HepG2 (cell line): Measurements from ENCODE around the gene ZNF367. TPM values are rescaled to one million over a fixed set of nuclear protein-coding genes. Genes with fewer than 3 reads are reported as not detected.

Experiments
- DNMT3B ChIP-seq: conservative IDR thresholded peaks from 2 replicates; pipeline ENCODE4 v1.6.1; 2016; ENCODE audit warnings: missing biosample characterization, control low read depth
- ETS1 ChIP-seq: sonication (generic); formaldehyde crosslinking; IDR thresholded peaks from 2 replicates; pipeline ENCODE4 v1.4.0; 2020; ENCODE audit warnings: missing genetic modification reagents
- FUBP1 ChIP-seq: sonication (generic); formaldehyde crosslinking; IDR thresholded peaks from 2 replicates; pipeline ENCODE4 v1.5.1; 2020; ENCODE audit warnings: missing genetic modification reagents, mild to moderate bottlenecking, borderline replicate concordance
- MTERF4 ChIP-seq: sonication (generic); formaldehyde crosslinking; IDR thresholded peaks from 2 replicates; pipeline ENCODE4 v1.8.0; 2023; ENCODE audit warnings: mild to moderate bottlenecking, missing genetic modification reagents
- RARG ChIP-seq: sonication (generic); formaldehyde crosslinking; IDR thresholded peaks from 2 replicates; pipeline ENCODE4 v1.4.0; 2020; ENCODE audit warnings: low read depth, mild to moderate bottlenecking, missing genetic modification reagents
- SAFB2 ChIP-seq: sonication (generic); formaldehyde crosslinking; IDR thresholded peaks from 2 replicates; pipeline ENCODE4 v1.5.1; 2020; ENCODE audit warnings: missing genetic modification reagents, low read depth, mild to moderate bottlenecking, borderline replicate concordance
- TFDP2 ChIP-seq: sonication (generic); formaldehyde crosslinking; IDR thresholded peaks from 2 replicates; pipeline ENCODE4 v1.4.0; 2020; ENCODE audit warnings: missing genetic modification reagents
- THRA ChIP-seq: sonication (generic); formaldehyde crosslinking; IDR thresholded peaks from 2 replicates; pipeline ENCODE4 v1.4.0; 2020; ENCODE audit warnings: missing genetic modification reagents, borderline replicate concordance
- USF2 ChIP-seq, 2 experiments: sonication (generic) in 1 of 2; formaldehyde crosslinking in 1 of 2; IDR thresholded peaks; 2 replicates each; pipeline versions ENCODE4 v1.5.1 to v1.6.1; 2011 to 2020; ENCODE audit warnings: borderline replicate concordance in 1 of 2, low read depth in 1 of 2, low read length in 1 of 2, mild to moderate bottlenecking in 1 of 2, missing genetic modification reagents in 1 of 2, moderate library complexity in 1 of 2
- ZBTB7A ChIP-seq: sonication (generic); formaldehyde crosslinking; IDR thresholded peaks from 2 replicates; pipeline ENCODE4 v1.8.0; 2022; ENCODE audit warnings: mild to moderate bottlenecking, missing genetic modification reagents
- ZNF18 ChIP-seq: sonication (generic); formaldehyde crosslinking; IDR thresholded peaks from 2 replicates; pipeline ENCODE4 v1.8.0; 2022; ENCODE audit warnings: mild to moderate bottlenecking, missing genetic modification reagents; ENCODE audit not compliant: insufficient replicate concordance
- ZNF253 ChIP-seq: sonication (generic); formaldehyde crosslinking; IDR thresholded peaks from 2 replicates; pipeline ENCODE4 v1.8.0; 2022; ENCODE audit warnings: mild to moderate bottlenecking, missing genetic modification reagents, borderline replicate concordance
- ZNF264 ChIP-seq: sonication (generic); formaldehyde crosslinking; IDR thresholded peaks from 2 replicates; pipeline ENCODE4 v1.4.0; 2020; ENCODE audit warnings: missing genetic modification reagents
- ZNF709 ChIP-seq: sonication (generic); formaldehyde crosslinking; IDR thresholded peaks from 2 replicates; pipeline ENCODE4 v1.5.0; 2020; ENCODE audit warnings: mild to moderate bottlenecking, missing genetic modification reagents
- polyA plus RNA-seq, 8 experiments: library from polyadenylated mRNA; depleted of rRNA in 3 of 8; stranded (reverse) in 7 of 8; unstranded in 1 of 8; fragments of >200 nt; fragmentation: Illumina TruSeq in 4 of 8; extraction: Trizol in 4 of 8; gene quantifications; 2 replicates each; pipeline versions ENCODE4 v1.2.1 to v1.2.3, GENCODE V29; 2011 to 2016; ENCODE audit warnings: low read depth in 4 of 8, missing spikeins in 1 of 8, mixed read lengths in 1 of 8; ENCODE audit not compliant: insufficient read depth in 1 of 8
- total RNA-seq, 5 experiments: library from RNA; depleted of rRNA; stranded (reverse); fragments of >200 nt; fragmentation: Illumina TruSeq; extraction: Trizol; gene quantifications; 2 replicates each; pipeline ENCODE4 v1.2.3, GENCODE V29; 2016; ENCODE audit warnings: low read depth in 1 of 5

Gene ZNF367
- total and polyA plus RNA-seq, 2 of the 13 experiments (the other 11 are each of a cell fraction or from before 2014, with no cell fraction given), result 2.9 to 7.7 TPM

- TF ChIP-seq SAFB2 (CRISPR knock-in tag) (peak; percentile 42; the same call in 1 of the 2 replicates), MTERF4 (CRISPR knock-in tag) (peak; percentile 21; the same call in 1 of the 2 replicates), RARG (CRISPR knock-in tag) (0 out of 2 replicates have a peak, but pooled peaks have one; percentile 58), DNMT3B (CRISPR knock-in tag) (no peak; the same call in 1 of the 2 replicates), ZBTB7A (peak; percentile 89), ZNF709 (CRISPR knock-in tag) (0 out of 2 replicates have a peak, but pooled peaks have one; percentile 40), FUBP1 (CRISPR knock-in tag) (no peak), ZNF18 (CRISPR knock-in tag) (no peak), ZNF253 (0 out of 2 replicates have a peak, but pooled peaks have one; percentile 52), USF2 (IDR thresholded peaks at IDR 0.05; ENCODE audit: low read depth, low read length) (peak; percentile 21; the same call in 1 of the 2 replicates), USF2 (CRISPR knock-in tag; IDR thresholded peaks at IDR 0.05; ENCODE audit: borderline replicate concordance) (peak; percentile 71; the same call in 1 of the 2 replicates), TFDP2 (peak; percentile 71), ZNF264 (CRISPR knock-in tag) (peak; percentile 80; the same call in 1 of the 2 replicates), ETS1 (CRISPR knock-in tag) (peak; percentile 66; the same call in 1 of the 2 replicates), THRA (CRISPR knock-in tag) (0 out of 2 replicates have a peak, but pooled peaks have one; percentile 15)
Observed at GRCh38 chr9:96436456-96437126, 18.4 kb upstream of the ZNF367 start (continued).
